Measurements from ENCODE around the gene TBCK.

GRCh38 chr4:106149911-106150310 is 166.1 kb downstream of the TBCK start:
- TF ChIP-seq, protein P1, sequence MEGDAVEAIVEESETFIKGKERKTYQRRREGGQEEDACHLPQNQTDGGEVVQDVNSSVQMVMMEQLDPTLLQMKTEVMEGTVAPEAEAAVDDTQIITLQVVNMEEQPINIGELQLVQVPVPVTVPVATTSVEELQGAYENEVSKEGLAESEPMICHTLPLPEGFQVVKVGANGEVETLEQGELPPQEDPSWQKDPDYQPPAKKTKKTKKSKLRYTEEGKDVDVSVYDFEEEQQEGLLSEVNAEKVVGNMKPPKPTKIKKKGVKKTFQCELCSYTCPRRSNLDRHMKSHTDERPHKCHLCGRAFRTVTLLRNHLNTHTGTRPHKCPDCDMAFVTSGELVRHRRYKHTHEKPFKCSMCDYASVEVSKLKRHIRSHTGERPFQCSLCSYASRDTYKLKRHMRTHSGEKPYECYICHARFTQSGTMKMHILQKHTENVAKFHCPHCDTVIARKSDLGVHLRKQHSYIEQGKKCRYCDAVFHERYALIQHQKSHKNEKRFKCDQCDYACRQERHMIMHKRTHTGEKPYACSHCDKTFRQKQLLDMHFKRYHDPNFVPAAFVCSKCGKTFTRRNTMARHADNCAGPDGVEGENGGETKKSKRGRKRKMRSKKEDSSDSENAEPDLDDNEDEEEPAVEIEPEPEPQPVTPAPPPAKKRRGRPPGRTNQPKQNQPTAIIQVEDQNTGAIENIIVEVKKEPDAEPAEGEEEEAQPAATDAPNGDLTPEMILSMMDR (IDR thresholded peaks at IDR 0.05; ENCODE audit: low read depth, low read length, missing input control): no peak
- TF ChIP-seq RAD21 (IDR thresholded peaks at IDR 0.05) (no peak), JUND (IDR thresholded peaks at IDR 0.05) (no peak), FOXA2 (IDR thresholded peaks at IDR 0.05) (no peak), REST (IDR thresholded peaks at IDR 0.05) (no peak), TAF1 (conservative IDR thresholded peaks at IDR 0.05) (no peak), FOXA1 (IDR thresholded peaks at IDR 0.05) (no peak), RXRA (IDR thresholded peaks at IDR 0.05) (no peak)
- TF ChIP-seq, protein P2, sequence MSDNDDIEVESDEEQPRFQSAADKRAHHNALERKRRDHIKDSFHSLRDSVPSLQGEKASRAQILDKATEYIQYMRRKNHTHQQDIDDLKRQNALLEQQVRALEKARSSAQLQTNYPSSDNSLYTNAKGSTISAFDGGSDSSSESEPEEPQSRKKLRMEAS (IDR thresholded peaks at IDR 0.05): no peak

Measured in liver (tissue), 3 donors.